Stimulated activated CD4-positive, alpha-beta T cell treated with anti-CD3 and anti-CD28 coated beads, Interleukin-1b, Interleukin-23, amount 100 ng/mL, for 4 hours (primary cell): Measurements from ENCODE around the gene HOXD4.
A peak's percentile ranks its signal among the peaks of the same experiment; 100 is the strongest.

Experiments used
- DNase-seq, 2 donors: peaks; one replicate each; pipeline ENCODE4 v3.0.0-alpha.2; 2020; ENCODE audit warnings: low read depth in 2 of 2

Gene HOXD4

GRCh38 chr2:176139661-176140512 is 11.5 kb upstream of the HOXD4 start:
- no peak for DNase-seq

DNA sequence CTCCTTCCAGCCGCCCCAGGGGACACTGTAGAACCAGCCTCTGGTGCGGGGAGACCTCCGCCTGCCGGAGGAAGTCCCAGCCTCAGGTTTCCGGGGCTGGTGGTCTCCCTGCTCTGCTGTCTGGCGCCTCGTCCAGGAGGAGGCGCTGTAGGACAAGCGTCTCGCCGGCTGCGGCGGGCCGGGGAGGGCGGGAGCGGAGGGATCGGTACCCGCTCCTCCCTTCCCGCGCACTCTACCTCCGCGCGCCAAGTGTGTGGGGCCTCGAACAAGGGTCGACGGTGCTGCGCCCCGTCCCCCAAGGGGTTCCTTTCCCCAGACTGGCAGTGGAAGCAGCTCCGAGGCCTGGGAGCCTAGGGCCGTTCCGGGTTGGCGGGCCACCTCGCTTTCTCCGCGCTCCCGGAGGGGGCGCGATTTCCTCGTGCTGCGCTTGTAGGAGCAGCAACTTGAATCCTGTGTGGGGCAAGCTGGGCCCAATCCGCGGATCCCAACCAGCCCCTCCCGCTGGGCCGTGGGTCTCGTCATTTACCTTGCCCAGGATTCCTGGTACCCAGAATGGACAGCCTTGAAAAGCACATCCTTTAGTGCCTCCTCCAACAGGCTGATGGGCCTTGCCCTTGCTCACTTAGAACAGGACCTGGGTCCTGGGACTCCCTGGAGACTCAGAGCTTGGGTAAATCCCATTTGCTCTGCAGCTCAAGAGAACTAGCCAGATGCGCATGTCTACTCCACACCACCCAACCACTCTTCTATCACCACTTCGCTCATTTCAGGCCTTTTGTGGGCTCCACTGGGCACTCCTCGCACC is 10.6 kb upstream of the HOXD4 start:
- peak; percentile 31 to 61 for DNase-seq

DNA sequence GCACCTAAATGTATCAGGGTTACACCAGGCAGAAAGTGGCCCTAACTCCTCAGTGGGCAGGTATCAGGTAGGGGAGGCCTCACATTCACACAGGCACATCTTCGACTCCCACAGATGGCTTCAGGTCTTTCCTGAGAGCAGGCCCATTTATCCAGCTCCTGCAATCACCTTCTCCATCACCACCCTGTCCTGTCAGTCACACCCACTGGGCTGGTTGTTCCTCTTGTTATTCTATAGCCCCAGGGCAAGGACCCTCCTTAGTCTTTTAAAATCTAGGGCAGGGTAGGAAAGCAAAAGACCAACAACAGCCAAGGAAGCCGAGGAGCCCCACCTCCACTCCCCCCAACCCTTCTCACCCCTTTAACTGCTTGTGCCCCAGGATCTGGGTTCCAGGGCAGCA is 9.1 kb upstream of the HOXD4 start:
- DNase-seq = no peak

- no peak for DNase-seq
Measured at GRCh38 chr2:176145085-176145969, 6.0 kb upstream of the HOXD4 start.

- DNase-seq = no peak
Measured at GRCh38 chr2:176146101-176146500, 5.2 kb upstream of the HOXD4 start.

DNA sequence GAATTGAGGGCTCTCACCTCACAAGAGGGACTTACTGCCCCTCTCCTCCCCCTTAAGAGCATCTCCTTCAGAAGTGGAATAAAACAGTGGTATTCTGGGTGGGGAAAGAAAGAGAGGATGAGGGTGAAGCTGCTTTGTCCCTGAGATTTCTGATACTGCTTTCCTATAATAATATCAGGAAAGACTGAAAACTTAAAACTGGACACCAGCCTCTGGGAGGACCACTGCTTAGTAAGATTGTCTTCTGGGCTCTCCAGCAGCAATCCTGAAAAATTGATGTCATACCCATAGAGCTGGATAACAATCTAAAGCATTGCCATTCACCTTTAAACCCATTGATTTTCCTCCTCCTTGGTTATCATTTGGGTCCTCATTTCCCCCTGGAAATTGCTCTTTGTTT is 4.7 kb upstream of the HOXD4 start:
- DNase-seq = no peak

DNA sequence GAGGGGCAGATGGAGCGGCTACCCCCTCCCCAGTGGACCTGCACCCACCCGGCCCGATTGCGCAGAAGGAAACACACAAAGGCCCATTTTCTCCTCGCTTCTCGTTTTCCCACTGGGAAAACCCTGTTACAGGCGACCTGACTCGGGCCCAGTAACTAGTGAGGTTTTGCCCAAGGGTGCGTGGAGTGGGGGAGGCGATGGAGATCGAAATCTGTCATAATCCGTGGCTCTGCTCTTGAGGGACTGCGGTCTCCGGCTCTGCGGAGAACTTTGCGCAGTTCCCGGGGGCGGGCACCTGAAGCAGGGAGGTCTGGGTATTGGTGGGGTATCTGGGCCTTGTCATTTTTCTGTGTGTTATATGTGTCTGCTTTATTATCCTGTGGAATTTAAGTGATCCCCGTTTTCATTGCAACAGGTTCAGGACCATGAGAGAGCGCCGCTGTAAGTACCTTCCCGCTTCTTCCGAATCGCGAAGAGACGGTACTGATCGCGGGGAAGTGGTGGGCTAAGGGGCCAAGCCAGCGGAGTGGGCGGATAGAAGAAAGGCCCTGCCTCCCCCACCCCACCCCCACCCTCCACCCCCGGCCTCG is 4.0 kb upstream of the HOXD4 start:
- DNase-seq = no peak

DNA sequence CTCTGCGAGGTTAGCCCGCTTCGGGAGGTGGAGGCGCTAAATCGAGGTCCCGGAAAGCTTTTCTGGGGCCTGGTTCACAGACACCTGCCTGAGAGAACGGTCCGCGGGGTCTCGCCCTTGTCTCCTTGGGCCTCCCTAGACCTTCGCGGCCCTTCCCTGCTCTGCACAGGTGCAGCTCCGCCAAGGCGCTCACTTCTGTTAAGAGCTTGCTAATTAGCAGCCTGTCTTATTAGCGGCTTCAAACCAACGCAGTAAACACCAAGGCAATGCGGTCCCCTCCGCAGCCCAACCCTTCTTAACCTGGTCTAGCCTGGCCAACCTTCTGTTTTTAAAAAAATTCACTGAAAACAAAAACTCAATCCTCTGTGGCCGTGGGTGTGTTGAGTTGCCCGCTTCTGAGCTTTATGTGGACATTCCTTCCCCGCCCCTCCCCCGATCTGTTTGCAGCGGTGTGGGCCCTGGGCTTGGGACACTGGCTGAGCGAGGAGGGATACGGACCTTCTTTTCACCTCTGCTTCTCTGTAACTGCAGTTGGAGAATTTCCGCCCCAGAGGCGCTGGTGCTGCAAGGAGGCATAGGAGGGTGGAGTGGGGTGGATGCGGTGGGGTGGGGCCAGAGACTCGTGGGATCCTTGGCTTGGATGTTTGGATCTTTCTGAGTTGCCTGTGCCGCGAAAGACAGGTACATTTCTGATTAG is 3.4 kb upstream of the HOXD4 start:
- DNase-seq = no peak

DNA sequence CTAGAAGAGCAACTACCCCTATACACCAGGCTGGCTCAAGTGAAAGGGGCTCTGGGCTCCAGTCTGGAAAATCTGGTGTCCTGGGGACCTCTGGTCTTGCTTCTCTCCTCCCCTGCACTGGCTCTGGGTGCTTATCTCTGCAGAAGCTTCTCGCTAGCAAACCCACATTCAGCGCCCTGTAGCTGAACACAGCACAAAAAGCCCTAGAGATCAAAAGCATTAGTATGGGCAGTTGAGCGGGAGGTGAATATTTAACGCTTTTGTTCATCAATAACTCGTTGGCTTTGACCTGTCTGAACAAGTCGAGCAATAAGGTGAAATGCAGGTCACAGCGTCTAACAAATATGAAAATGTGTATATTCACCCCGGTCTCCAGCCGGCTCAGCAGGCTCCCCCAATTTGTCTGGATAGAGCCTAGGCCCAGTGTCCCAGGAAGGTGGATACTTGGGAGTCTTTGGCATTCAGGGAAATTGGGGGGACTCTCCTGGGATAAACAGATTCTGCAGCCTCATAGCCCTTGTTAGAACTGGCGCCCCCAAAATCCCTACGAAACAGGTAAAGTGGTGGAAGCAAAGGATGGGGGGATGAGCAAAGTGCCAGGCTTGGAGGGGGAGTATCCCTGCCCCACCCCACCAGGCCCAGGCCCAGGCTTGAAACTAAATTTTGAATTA is 2.5 kb upstream of the HOXD4 start:
- no peak for DNase-seq

DNA sequence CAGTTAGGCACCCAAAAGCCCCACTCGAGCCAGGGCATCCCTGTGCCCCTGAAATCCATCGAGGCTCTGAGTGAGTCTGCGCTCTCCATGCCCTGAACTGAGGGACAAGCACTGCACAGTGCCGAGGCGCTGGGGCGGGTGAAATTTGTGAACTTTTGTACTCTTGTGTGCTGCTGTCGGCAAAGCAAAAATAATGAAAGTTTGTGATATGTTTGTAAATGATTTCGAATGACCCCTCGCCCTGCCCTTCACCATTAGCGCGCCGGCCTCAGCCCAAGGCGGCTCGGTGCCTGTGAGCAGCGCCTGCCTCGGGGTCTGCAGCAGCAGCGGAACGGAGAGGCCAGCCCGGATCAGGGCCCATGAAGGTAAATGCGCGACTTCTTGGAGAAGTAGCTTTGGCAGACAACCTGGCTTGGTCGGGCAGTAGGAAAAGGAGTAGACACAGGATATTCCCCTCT is 1.8 kb upstream of the HOXD4 start:
- no peak for DNase-seq

- DNase-seq = no peak
Measured at GRCh38 chr2:176149939-176150583, 1.3 kb upstream of the HOXD4 start.

DNA sequence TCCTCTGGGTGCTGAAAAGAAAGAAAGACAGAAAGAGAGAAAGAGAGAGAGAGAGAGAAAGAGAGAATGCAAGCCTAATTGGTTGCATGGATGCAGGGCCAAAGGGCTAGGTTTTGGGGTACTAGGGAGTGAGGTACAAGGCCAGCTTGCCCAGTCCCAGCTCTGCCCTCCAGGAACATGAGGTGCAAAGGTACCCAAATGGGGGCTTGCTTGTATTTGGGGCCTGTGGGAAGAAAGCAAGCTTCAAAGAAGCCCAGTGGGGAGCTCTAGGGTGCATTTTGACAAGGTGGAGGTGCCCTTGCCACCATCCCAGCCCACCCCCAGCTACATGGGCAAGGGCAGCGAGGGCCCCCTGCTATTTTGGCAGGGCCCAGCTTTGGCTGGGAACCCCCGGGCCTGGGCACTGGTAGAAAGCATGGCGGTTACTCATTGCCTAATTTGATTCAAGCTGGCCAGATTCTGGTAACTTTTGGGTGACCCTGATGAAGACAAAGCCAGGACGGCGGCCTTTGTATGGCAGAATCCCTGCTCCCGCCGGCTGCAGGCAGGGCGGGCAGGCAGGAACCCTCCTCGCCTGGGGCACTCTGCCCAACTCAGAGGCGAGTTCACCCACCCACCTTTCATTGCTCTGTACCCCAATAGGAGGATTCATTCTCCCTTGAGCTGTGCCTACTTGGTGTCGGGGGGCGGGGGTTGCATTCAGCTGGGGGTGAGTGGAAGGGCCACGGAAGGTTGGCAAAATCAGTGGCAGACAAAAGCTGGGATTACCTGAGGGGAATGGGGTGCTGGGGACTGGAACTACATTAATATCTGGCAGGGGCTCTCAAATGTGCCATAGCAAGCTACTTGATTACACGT is 537 bp upstream of the HOXD4 start:
- no peak for DNase-seq

GRCh38 chr2:176152350-176153181 is 1.2 kb downstream of the HOXD4 start:
- DNase-seq = no peak

DNA sequence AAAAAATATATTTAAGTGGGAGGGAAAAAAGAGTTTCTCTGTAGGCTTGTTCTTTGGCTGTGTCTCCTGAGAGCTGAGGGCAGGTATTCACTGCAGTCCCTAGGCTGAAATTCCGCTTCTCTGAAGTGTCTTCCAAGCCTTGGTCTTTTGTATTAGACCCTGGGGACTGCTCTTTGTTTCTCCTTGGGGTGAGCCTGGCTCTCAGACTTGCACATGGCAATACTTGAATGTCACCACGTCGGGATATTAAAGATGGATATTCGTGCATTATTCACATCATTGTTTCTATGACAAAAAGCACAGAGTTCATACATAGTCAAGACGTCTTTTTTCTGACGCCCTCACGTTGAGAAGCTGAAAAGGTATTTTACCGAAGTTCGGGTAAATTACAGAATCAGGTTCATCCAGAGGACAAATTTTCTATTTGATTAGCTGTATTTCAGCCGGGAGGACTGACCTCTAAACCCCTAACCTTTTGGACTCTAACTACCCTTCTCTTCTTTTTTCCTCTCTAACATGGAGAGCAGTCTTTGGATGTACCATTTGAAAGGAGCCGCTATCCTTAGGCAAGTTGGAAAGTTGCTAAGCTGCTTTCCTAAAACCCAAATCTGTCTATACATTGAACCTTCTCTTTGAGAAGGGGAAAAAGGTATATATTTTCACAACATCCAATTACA is 3.4 kb downstream of the HOXD4 start:
- DNase-seq = no peak

GRCh38 chr2:176155356-176156044 is 4.2 kb downstream of the HOXD4 start:
- DNase-seq = no peak

GRCh38 chr2:176156301-176156806 is 5.0 kb downstream of the HOXD4 start:
- DNase-seq = no peak
